PC-3 (cell line): ENCODE results near the gene ZNF24.

Experiments
- EZH2 ChIP-seq: fragments of 300-600 bp; sonication (generic); IDR thresholded peaks from one replicate; pipeline ENCODE4 v1.6.1; 2017; ENCODE audit warnings: antibody characterized with exemption, mild to moderate bottlenecking, low read length; ENCODE audit not compliant: unreplicated experiment
- EZH2phosphoT487 ChIP-seq: fragments of 300-600 bp; sonication (generic); IDR thresholded peaks from 2 replicates; pipeline ENCODE4 v1.6.1; 2018; ENCODE audit warnings: mild to moderate bottlenecking, antibody characterized with exemption, low read length, borderline replicate concordance
- TF ChIP-seq, protein P1 (sequence below): fragments of 300-600 bp; sonication (generic); conservative IDR thresholded peaks from 2 replicates; pipeline ENCODE4 v1.5.1; 2017; ENCODE audit warnings: antibody characterized with exemption, low read depth, mild to moderate bottlenecking, low read length

GRCh38 chr18:35368595-35368994 is 24.4 kb upstream of the ZNF24 start:
- TF ChIP-seq, protein P1, sequence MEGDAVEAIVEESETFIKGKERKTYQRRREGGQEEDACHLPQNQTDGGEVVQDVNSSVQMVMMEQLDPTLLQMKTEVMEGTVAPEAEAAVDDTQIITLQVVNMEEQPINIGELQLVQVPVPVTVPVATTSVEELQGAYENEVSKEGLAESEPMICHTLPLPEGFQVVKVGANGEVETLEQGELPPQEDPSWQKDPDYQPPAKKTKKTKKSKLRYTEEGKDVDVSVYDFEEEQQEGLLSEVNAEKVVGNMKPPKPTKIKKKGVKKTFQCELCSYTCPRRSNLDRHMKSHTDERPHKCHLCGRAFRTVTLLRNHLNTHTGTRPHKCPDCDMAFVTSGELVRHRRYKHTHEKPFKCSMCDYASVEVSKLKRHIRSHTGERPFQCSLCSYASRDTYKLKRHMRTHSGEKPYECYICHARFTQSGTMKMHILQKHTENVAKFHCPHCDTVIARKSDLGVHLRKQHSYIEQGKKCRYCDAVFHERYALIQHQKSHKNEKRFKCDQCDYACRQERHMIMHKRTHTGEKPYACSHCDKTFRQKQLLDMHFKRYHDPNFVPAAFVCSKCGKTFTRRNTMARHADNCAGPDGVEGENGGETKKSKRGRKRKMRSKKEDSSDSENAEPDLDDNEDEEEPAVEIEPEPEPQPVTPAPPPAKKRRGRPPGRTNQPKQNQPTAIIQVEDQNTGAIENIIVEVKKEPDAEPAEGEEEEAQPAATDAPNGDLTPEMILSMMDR = no peak
- TF ChIP-seq EZH2 (no peak), EZH2phosphoT487 (no peak)
